ENCODE results near the gene RAC3.

GRCh38 chr17:81993729-81994592, 37.5 kb upstream of the RAC3 start:
- TF ChIP-seq CTCF (IDR thresholded peaks at IDR 0.05; ENCODE audit: low read depth, low read length, missing input control) (no peak), JUND (IDR thresholded peaks at IDR 0.05) (no peak)

Measured in liver (tissue), 3 donors.